Measurements from ENCODE around the gene FOCAD. TPM values are rescaled to one million over a fixed set of nuclear protein-coding genes. Genes with fewer than 3 reads are reported as not detected.

Gene FOCAD
- total and polyA plus RNA-seq, 8 donors = 5.6 to 212 (median 12.2) TPM

DNA sequence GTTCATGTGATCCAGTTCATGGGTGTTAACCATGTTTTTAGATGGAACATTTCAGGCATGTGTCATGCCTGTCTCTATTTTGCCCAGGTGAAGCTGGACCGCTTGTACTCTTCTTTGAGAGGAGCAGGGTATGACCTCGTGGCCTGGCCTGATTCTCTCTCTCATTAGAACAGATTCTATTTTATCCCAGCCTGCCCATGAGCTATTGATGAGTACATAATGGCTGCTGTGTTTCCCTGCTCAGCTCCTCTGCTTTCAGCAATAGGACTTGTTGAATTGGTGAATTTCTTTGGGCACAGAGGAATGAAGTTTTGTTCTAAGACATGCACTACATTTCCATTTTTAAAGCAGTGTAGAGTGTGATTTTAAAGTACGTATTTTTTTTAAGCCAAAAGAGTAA is 261.2 kb downstream of the FOCAD start:
- no peak overlapping the region for H3K27ac ChIP-seq
- peaks cover 0 to 27% (median 13%) of the 10 kb centered on the region in 4 donors for H3K36me3 ChIP-seq
- intact Hi-C loops (cut with DNase I; ENCODE audit: low total_unique reads) = loop anchor here (10.0 kb wide), 2 partner anchors 160 to 590 kb away; no protein-coding TSS in a partner anchor
- no peak overlapping the region for H3K4me3 ChIP-seq
- H3K4me1 ChIP-seq = peaks cover 0 to 5% (median 2%) of the 10 kb centered on the region in 4 donors
- 70 to 90% (median 89%) methylated on average over 3 of the region's 3 CpGs for WGBS, 5 donors
- no peaks in the 10 kb centered on the region for H3K9me3 ChIP-seq
- DNase-seq = no peak
- TF ChIP-seq, protein P1, sequence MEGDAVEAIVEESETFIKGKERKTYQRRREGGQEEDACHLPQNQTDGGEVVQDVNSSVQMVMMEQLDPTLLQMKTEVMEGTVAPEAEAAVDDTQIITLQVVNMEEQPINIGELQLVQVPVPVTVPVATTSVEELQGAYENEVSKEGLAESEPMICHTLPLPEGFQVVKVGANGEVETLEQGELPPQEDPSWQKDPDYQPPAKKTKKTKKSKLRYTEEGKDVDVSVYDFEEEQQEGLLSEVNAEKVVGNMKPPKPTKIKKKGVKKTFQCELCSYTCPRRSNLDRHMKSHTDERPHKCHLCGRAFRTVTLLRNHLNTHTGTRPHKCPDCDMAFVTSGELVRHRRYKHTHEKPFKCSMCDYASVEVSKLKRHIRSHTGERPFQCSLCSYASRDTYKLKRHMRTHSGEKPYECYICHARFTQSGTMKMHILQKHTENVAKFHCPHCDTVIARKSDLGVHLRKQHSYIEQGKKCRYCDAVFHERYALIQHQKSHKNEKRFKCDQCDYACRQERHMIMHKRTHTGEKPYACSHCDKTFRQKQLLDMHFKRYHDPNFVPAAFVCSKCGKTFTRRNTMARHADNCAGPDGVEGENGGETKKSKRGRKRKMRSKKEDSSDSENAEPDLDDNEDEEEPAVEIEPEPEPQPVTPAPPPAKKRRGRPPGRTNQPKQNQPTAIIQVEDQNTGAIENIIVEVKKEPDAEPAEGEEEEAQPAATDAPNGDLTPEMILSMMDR (IDR thresholded peaks at IDR 0.05) = no peak
- TF ChIP-seq POLR2AphosphoS5 (IDR thresholded peaks at IDR 0.05) (no peak), EP300 (IDR thresholded peaks at IDR 0.05) (no peak), POLR2A (IDR thresholded peaks at IDR 0.05) (no peak)
- no peaks in the 10 kb centered on the region for H3K27me3 ChIP-seq

GRCh38 chr9:20945856-20946255 is 261.8 kb downstream of the FOCAD start:
- H3K4me3 ChIP-seq = no peak overlapping the region
- no peaks in the 10 kb centered on the region for H3K27me3 ChIP-seq
- no peaks in the 10 kb centered on the region for H3K9me3 ChIP-seq
- H3K4me1 ChIP-seq = peaks cover 0 to 5% (median 2%) of the 10 kb centered on the region in 4 donors
- no peak overlapping the region for H3K27ac ChIP-seq
- TF ChIP-seq POLR2A (IDR thresholded peaks at IDR 0.05) (no peak), POLR2AphosphoS5 (IDR thresholded peaks at IDR 0.05) (no peak), EP300 (IDR thresholded peaks at IDR 0.05) (no peak)
- TF ChIP-seq, protein P1 (IDR thresholded peaks at IDR 0.05) = no peak
- intact Hi-C loops (cut with DNase I; ENCODE audit: low total_unique reads) = loop anchor here (10.0 kb wide), 2 partner anchors 159 to 591 kb away; no protein-coding TSS in a partner anchor
- WGBS, 5 donors = 86 to 98% (median 96%) methylated on average over 2 of the region's 2 CpGs
- H3K36me3 ChIP-seq = peaks cover 0 to 31% (median 15%) of the 10 kb centered on the region in 4 donors
- no peak for DNase-seq

- no peaks in the 10 kb centered on the region for H3K27me3 ChIP-seq
- 85 to 91% (median 90%) methylated on average over 4 of the region's 4 CpGs for WGBS, 5 donors
- peaks cover 0 to 57% (median 28%) of the 10 kb centered on the region in 4 donors for H3K36me3 ChIP-seq
- H3K9me3 ChIP-seq = no peaks in the 10 kb centered on the region
- no peak overlapping the region for H3K4me3 ChIP-seq
- TF ChIP-seq, protein P1 (IDR thresholded peaks at IDR 0.05) = no peak
- TF ChIP-seq POLR2AphosphoS5 (IDR thresholded peaks at IDR 0.05) (no peak), POLR2A (IDR thresholded peaks at IDR 0.05) (no peak), EP300 (IDR thresholded peaks at IDR 0.05) (no peak)
- intact Hi-C loops (cut with DNase I; ENCODE audit: low total_unique reads) = loop anchor here (10.0 kb wide), 2 partner anchors 156 to 594 kb away; no protein-coding TSS in a partner anchor
- no peak for DNase-seq
- no peak overlapping the region for H3K27ac ChIP-seq
- H3K4me1 ChIP-seq = no peaks in the 10 kb centered on the region
These were observed 264.6 kb downstream of the FOCAD start for GRCh38 chr9:20948703-20949102.

DNA sequence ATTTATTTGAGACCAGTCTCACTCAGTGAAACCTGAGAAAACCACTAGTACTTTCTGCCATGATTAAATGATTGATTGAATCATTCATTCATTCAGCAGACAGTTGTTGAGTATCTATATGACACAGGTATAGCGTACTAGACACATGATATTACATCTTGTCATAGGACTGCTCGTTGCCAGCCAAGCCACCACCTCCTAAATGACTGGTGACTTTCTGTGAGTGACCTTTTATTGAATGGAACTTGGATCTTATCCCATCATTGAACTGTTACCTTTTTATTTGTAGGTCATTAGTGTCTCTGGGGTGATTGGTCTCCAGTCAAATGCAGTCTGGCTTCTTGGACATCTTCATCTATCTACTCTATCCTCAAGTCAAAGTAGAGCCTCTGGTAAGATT is 266.6 kb downstream of the FOCAD start:
- no peak for DNase-seq
- TF ChIP-seq EP300 (IDR thresholded peaks at IDR 0.05) = no peak
- no peak for TF ChIP-seq POLR2AphosphoS5 (IDR thresholded peaks at IDR 0.05)
- TF ChIP-seq POLR2A (IDR thresholded peaks at IDR 0.05) = no peak
- TF ChIP-seq, protein P1 (IDR thresholded peaks at IDR 0.05) = no peak
- H3K36me3 ChIP-seq = peaks cover 0 to 59% (median 17%) of the 10 kb centered on the region in 4 donors
- H3K9me3 ChIP-seq = no peaks in the 10 kb centered on the region
- intact Hi-C loops (cut with DNase I; ENCODE audit: low total_unique reads) = no loop called here
- H3K4me1 ChIP-seq = no peaks in the 10 kb centered on the region
- WGBS, 5 donors = 86 to 98% (median 92%) methylated on average over 2 of the region's 2 CpGs
- H3K4me3 ChIP-seq = no peak overlapping the region
- no peak overlapping the region for H3K27ac ChIP-seq
- H3K27me3 ChIP-seq = no peaks in the 10 kb centered on the region

Data from stomach (tissue), 9 donors.